GM19351 (cell line): ENCODE data around the gene ATRIP.

ENCODE experiments used
- ATAC-seq: cut with Tn5 transposase; IDR thresholded peaks from one replicate; pipeline ENCODE4 v1.9.1; 2021; ENCODE audit warnings: mild to moderate bottlenecking, moderate library complexity; ENCODE audit not compliant: unreplicated experiment

ATRIP gene

DNA sequence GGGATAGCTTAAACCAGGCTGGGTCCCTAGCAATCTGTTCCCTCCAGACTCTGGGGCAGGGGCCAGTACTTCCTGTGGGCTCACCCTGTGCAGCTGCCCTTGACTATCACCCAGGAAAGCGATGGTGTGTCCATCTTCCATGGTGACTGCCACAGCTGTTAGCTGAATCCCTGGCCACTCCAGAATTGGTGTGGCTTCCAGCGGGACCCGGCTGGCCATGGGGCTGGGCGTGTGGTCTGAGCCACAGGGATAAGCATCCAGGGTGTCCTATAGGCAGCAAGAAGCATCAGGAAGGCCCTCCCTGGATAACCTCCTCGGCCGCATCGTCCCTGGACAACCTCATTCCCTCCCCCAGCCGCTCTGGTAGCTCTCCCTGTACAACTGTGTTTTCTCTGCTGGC is 23.9 kb upstream of the ATRIP start:
- no peak for ATAC-seq

DNA sequence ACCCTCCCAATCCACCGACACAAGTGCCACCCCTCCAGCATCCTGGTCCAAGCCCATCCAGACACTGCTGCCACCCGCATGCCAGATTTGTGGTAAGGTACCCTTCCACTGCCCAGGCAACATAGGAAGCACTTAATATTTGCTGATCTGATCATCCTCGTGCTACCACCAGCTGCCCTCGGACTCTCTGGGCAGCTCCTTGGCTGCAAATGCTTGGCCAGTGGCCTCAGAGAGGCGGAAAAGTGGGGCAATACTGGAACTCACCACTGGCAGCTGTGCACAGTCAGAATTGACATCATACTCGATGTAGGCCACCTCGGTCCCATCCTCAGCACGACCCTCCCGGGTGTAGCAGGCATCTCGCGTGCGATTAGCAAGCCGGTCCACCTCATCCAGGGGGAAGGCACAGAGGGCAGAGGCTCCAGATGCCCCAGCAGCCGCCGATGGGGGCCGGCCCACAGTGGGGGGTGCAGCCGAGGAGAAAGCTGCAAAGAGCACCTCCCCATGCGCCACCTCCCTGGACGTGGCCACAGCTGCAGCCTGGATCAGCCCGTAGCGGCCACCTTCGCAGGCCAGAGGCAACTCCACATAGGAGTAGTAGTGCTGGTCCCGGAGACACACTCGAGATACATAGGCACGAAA is 23.2 kb upstream of the ATRIP start:
- no peak for ATAC-seq

DNA sequence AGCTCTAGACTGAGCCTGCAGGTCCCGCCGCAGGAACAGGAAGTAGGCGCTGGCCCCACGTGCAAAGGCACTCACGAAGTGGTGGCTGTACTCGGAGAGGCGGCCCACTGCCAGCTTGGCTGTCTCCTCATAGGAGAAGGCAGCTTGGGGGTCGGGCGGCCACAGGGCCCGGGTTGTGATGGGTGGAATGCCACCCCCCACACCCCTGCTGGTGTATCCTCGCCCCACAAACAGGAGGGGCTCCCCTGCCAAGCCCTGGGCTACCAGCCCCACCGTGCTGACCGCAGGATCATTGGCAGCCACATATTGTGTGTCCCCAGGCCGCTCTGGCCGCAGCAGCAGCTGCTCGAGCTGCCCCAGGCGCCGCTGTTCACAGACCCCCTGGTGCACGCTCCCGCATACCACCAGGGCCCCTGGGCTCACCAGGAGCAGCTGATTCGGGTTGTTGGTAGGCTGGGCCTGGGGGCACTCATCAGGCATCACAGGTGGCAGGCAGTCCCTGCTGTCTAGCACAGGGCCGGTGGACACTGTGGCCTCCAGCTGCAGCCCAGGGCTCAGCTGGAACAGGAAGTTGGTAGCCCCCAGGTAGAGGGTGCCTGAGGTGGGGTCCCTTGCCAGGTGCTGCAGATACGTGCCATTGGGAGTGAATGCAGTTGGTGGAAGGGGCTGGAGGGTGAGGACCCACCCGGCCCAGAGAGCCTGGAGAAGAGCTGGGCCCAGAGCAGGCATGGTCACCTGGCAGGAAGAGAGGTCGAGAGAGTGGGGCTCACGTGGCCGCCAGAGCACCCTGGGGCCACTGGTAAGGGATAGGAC is 22.4 kb upstream of the ATRIP start:
- no peak for ATAC-seq

DNA sequence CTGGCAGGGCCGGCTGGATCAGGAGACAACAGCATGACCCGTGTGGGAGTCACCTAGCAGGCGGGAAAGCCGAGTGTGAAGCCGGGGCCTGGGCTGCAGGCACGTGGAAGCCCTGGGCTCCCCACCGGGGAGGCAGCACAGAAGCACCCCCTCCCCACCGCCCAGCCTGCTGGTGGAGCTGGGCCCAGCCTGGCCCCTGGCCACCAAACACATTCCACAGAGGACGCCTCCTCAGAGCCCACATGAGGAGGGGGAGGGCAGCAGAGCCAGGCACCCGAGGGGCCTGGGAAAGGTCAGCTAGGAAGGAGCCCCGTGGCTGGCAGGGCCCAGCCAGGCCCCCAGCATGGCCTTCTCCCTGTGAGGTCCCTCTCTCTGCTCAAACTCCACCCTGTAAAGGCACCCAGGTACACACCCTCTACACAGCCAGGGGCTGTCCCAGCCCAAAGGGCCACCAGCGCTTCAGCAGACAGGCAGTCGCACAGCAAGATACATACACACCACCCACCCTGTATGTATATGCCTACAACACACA is 21.2 kb upstream of the ATRIP start:
- no peak for ATAC-seq

DNA sequence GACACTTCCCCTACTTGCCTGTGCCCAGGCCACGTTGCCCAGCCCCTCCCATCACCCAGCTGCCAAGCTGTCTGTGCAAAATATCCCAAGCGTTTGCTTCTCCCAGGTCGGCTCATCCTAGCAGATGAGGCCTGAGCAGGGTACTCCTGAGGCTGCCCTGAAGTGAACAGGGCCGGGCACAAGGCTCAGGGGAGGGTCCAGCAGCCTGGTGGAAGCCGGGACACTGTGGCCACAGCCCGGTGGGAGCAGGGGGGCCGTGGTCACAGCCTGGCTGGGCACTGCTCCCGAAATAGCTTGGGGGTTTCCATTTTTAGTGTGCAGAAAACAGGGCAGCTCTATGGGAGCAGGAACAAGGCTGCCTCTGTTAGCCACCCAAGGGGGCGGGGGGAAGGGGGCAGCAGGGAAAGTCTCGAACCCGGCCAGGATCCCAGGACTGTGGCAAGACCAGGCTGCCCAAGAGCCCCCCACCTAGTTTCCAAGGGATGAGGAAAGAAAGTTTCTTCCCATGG is 20.1 kb upstream of the ATRIP start:
- no peak for ATAC-seq

DNA sequence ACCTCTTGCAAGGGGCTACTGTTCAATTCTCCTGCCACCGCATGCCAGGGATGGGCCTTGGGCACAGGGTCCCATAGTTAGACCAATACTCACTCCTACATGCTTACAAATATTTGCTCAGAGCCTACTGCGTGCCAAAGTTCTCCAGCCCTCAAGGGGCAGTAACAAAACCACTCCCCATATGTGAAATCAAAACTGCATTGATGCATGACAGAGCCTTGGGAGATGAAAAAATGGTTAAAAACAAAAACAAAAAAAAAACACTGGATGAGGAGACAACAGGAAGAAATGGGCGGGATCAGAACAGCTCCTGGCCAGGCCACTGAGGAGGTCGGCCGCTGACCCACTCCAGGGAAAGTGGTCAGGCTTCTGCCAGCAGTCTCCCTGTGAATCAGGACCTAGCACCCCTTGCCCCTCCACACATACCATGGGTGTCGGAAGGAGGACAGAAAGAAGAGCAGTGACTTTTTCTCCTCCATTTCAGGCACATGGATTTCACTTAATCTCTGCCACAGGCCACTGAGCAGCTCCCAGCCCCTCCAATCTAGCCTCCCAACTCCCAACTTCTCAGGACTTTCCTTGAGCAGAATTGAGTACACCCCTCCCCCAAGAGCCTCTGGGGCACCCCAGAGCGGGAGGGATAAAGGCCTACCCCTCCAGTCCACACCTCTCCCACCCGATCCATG is 19.4 kb upstream of the ATRIP start:
- ATAC-seq, result no peak

DNA sequence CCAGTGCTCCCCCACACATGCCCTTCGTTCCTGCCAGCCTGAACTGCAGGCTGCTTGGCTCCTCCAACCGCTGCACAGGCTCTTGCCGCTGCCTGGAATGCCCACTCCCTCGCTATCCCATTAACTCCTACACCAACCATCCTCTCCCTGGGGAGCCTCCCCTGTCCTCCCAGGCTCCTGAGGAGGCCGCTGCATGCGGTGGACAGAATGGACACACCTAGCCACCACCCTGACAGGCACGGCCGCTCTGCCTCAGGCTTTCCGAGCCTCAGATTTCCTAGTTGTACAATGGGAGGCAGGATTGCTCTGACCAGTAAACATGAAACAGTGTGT is 18.9 kb upstream of the ATRIP start:
- no peak for ATAC-seq

DNA sequence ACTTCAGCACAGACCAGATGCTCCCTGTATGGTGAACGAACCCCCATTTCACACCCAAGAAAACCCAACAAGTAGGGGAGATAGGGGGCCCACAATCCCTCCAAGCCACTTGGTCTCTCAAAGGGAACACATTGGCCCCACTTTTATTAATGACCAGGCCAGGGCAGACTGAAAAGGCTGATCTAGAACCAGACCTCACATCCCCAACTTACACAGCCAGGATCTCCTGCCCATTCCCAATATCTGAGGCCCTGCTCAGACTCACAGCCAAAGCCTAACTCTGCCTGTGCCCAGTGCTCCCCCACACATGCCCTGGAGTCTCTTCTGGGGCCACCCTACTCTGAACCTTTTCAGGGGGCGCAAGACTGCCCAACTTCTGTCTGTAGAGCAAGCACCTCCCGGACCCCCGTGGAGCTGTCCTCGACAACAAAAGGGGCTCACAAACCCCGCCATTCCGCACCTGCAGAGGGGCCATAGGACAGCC is 18.4 kb upstream of the ATRIP start:
- ATAC-seq, result no peak

DNA sequence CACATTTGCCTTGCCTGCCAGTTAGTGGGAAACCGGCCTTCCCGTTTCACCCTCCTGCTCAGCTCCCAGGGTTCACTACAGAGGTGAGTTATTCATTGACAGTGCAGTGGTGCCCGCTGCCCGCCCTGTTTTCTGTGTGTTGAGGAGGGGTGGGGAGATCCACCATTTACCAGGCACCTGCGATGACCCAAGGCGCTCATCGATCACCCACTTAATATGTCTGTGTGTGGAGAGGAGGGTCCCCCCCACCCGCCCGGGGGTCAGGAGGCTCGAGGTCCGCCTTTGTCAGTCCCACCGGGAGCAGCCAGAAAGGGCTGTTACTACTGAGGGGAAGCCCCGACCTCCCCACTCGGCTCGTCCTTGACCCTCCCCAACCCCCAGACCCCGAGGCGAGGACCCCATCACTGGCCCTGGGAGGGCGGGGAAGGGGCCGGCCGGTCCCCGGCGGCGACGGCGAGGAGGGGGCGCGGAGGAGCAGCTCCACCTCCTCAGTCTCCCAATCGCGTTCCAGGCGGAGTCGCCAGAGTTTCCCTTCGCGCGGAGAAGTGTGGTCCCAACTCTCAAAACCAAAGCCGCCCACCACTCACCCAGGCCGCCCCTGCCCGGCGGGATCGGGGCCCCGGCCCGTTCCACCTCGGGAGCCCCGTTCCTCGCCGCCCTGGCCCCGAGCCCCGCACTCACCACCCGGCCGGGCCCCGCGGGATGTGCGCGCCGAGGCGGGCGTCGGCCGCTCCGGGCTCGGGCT is 17.8 kb upstream of the ATRIP start:
- ATAC-seq, result no peak

DNA sequence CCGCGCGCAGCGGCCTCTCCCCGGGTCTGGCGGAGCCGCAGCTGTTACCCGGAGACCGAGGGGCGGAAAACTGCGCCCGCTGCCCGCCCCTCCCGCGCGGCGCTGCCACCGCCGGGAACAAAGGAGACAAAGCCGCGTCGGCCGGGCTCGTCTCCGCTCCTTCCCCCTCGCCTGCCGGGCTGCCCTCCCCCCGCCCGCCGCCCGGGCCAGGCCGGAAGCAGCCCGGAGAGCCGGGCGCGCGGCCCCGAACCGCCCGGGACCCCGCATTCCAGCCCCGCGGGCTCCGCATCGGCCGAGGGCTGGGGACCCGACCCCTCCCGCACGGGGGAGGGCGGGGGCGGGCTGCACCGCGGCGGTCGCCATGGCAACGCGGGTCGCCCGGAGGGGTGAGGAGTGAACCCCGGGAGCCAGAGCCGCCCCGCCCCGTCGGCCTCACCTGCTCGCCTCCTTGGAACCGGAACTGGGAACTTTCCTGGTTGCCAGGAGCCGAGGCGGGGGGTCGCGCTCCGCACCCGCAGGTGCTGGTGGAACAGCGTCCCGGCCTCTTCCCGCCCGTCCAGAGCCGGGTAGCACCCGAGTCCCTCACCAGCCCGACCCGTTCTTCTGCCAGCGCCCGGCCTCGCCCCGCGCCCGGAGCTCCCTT is 17.1 kb upstream of the ATRIP start:
- no peak for ATAC-seq

DNA sequence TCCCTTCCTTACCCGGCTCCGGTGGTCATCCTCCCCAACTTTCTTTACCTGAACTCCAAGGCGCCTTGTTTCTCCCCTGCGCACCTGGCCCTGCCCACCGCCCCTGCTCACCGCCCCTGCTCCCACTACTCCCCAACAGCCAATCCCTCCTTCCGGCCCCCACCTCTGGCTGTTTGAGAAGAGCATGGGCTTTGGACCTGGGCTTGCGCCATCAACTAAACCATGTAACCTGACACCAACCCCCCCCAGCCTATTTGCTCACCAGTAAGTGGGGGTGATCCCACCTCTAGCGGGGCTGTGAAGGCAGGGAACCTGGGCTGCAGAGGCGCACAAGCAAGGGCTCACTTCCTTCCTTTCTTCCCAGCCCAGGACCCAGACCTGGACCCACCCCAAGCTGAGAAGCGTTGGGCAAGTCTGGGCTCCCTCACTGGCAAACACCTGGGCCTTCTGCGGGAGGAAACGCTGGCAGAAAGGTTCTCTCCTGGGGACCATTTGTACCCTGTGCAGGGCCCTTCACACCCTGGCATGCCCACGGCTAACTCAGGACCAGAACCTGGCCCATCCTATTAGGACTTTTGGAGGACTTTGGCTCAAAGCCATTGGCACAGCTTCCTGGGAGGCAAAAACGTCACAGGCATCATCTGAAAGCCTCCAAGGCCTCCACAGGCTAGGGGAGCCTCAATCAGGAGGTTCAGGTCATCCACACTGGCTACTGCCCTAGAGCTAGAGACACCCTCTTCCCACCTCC is 16.4 kb upstream of the ATRIP start, which contains the start of gene PLXNB1:
TSS of gene PLXNB1 (minus strand) at position 127 of the 748 bp plus-strand sequence. CDS start 5,475 bp downstream, outside the sequence.
- no peak for ATAC-seq

DNA sequence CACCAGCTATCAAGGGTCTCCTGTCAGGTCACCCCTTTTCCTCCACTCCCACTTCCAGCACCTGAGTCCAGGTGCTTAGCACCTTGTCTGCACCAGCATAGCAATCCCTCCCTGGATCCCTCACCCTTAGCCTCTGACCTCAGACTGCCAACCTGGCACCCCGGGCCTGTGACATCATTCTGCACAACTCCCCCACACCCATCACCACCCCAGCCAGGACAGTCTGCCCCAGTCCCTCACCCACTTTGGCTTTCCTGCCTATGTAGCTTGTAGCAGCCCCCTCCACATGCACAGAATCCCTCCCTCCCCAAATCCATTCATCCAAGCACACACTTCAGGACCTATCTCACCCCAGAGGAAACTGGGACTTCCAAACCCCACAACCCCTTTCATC is 15.8 kb upstream of the ATRIP start:
- no peak for ATAC-seq

DNA sequence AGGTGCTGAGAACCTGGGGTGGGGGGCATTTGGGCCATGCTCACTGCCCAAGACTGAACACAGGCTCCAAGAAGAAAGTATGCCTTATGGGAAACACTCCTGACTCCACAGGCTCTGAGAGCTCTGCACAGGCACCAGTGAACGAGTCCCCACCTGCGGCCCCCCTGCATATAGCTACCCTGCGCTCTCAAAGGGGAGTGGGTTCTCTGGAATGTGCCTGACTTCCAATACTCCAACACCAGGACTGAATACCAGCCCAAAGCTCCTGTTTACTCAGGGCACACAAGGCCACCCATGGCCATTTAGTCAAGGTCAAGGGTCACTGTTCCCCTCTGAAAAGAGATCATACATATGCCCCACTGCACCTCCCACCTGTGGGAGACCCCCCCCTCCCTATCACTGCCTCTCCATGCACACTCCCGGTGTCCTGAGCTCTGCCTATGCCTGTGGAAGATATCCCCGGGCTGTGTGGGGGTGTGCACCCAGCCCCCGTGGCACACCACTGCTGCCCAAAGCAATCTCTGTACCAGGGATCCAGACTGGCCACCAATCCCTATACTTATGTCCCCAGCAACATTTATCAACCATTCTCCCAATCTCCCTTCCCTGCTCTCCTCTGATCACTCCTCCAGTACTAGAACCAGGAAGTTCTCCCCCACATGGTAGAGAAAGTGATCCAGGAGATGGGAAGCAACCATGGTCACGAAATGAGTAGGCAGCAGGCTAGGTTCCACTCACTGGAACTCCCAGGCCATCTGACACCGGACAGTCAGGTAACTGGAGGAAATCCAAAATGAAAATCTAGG is 15.1 kb upstream of the ATRIP start:
- no peak for ATAC-seq

DNA sequence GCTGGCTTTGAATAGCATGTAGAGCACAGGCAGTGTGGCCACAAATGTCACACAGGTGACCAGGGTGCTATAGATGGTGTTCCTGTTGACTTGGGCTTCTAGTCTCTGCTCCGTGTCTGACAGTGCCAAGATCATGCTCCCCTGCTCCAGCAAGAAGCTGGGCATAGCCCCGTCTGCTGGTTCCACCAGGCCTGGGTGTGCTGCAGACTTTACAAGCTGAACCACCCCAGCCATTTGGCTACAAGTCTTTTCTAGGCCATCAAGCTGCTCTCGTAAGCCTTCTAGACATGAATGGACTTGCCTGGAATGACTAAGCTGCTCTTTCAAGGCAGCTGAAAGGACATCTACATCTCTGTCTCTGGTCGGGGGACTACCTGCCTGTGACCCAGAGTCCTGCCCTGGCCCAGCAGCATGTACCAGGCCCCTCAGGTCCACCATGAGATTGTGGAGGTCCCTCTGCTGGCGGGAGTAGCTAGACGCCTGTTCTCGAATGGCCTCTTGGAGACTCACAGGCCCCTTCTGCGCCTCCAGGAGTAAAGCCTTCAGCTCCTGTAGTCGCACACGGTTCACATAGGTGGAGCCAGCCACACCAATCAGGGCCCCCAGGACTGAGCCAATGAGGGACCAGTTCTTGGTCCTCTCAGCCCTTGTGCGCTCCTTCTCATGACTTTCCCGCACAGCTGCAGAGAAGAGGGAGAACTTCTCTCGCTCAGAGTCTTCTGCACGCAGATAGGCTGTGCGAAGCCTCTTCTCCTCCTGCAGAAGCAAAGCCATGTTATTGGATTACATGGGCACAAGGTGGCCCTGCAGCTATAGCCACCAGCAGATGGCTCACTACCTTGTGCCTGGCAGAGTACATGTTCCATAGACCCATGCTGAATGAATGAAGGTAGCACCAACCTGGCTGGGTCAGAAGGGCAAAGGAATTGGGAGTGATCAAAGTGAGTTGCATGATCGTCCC is 13.8 kb upstream of the ATRIP start:
- no peak for ATAC-seq

DNA sequence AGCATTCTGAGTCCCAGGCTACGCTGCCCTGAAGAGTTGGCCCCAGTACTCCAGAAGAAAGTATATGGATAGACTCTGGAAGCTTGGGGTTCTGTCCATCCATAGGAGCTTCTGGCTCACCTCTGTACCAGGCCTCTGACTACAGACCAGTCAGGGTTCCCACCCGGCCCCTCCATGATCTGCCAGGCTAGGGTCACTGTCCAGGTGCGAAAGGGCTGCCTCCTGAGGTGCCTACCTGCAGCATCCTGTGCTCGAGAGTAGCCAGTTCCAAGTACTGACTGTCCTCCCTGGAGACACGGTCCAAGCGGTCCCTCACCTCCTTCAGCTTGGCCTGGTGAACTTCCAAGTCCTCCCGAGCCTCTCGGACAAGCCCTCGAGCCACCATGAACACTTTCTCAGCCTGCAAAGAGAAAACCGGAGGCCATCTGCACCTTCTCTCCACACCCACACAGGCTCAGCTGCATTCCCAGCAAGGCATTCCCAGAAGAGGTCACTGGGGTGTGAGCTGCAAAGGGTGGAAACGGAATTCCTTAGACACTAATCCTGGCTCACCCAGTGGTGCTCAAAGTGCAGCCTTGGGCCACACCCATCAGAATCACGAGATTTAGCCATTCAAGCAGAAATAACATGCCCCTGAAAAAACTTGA is 12.9 kb upstream of the ATRIP start:
- ATAC-seq, result no peak

DNA sequence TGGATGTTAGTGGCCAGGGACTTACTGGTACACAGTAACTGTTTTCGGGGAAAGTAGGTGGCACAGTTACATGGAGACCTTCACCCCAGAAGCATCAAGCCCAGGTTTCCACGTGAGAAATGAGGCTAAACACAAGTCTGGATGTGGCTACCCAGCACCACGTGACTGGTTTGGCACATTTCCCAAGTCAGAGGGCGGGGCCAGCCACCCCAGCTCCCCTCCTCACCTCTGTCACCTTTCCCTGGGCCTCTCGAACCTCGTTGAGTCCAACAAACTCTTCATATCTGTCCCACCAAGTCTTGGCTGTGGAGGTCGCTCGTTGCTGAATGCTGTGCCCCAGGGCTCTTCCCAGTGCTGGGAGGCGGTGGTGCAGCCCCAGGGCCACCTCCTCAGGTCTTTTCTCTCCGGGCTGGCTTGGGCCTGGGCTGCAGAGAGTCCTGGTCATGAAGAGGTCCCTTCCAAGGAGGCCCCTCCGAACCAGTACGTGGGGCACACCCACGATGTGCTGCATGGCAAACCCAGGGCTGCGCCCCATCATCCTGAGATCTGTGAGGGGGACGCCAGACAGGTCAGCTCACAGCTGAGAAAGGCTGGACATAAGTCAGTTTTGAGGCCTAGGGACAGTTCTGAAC is 11.8 kb upstream of the ATRIP start:
- ATAC-seq, result no peak

DNA sequence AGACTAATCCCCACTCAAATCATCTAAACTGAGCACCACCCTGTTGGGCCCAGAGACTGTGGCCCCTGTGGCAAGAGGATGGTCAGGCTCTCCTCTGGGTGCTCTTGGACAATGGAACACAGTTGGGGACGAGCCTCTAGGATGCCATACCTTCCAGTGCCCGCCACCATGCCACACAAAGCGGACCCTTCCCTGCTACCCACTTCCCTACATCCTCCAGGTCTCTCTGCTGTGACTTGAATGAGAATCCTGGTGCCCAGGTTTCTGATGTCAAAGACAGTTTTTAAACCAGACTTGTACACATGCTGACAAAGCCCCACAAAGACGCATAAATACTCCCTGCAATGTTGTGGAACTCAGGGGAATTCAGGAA is 11.3 kb upstream of the ATRIP start:
- ATAC-seq, result no peak
